Thoracic aorta (tissue), 2 donors: ENCODE measurements around the gene DYNC1H1. TPM values are rescaled to one million over a fixed set of nuclear protein-coding genes. Genes with fewer than 3 reads are reported as not detected.

Experiments
- ATAC-seq: fragments of 150-250 bp; one replicate; pipeline ENCODE4 v1.8.0; 2017; ENCODE audit warnings: low read depth; ENCODE audit not compliant: insufficient number of reproducible peaks, low FRiP score
- DNase-seq: peaks from one replicate; pipeline ENCODE4 v3.0.0-alpha.2; 2020; ENCODE audit warnings: low spot score
- H3K27ac ChIP-seq, 2 donors: fragments of 200-600 bp; sonication (generic); 1 replicate in 1 of 2; 2 replicates in 1 of 2; pipeline ENCODE4 v1.5.1; 2016; ENCODE audit warnings: mild to moderate bottlenecking in 2 of 2, moderate library complexity in 2 of 2
- H3K27me3 ChIP-seq: fragments of 200-600 bp; sonication (generic); replicated peaks from 2 replicates; pipeline ENCODE4 v1.6.0; 2016; ENCODE audit warnings: mild to moderate bottlenecking; ENCODE audit not compliant: insufficient read depth
- H3K36me3 ChIP-seq: fragments of 200-600 bp; sonication (generic); one replicate; pipeline ENCODE4 v1.5.1; 2016
- H3K4me1 ChIP-seq, 2 donors: fragments of 200-600 bp; sonication (generic); 1 replicate in 1 of 2; 2 replicates in 1 of 2; pipeline versions ENCODE4 v1.5.1 to v1.6.0; 2016; ENCODE audit warnings: low read depth in 2 of 2, mild to moderate bottlenecking in 1 of 2; ENCODE audit not compliant: control insufficient read depth in 1 of 2
- H3K4me3 ChIP-seq: fragments of 200-600 bp; sonication (generic); 2 replicates; pipeline ENCODE4 v1.5.1; 2016; ENCODE audit warnings: mild to moderate bottlenecking
- H3K9me3 ChIP-seq: fragments of 200-600 bp; sonication (generic); 2 replicates; pipeline ENCODE4 v1.5.1; 2016
- total RNA-seq, 2 donors: library from RNA; depleted of rRNA; stranded (reverse); fragments of >200 nt; gene quantifications; one replicate each; pipeline versions ENCODE4 v1.1.0 to v1.2.3, GENCODE V29; 2016
- TF ChIP-seq, protein P1 (sequence below): fragments of 200-600 bp; sonication (generic); IDR thresholded peaks from one replicate; pipeline ENCODE4 v1.5.1; 2019; ENCODE audit warnings: antibody characterized with exemption

The DYNC1H1 gene
- total RNA-seq, 2 donors from 2014 or later = 517 to 555 TPM

DNA sequence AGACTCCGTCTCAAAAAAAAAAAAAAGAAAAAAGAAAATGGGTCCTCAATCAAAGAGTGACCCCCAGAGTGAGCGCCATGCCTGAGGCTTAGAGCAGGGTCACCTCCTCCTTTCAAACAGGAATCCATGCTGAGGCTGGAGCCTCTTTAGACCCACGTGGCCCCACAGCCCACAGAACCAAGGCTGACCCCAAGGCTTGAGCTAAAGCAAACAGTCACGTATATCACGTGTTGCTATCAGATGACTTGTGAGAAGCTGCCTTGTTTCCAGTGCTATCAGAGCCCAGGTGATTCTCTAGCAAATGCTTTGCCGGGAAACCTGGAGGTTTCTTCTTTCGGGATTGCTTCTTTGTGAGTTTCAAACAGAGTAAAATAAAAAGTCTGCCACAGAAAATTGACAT is 31.7 kb upstream of the DYNC1H1 start:
- DNase-seq = no peak
- H3K36me3 ChIP-seq = no peaks in the 10 kb centered on the region
- TF ChIP-seq, protein P1, sequence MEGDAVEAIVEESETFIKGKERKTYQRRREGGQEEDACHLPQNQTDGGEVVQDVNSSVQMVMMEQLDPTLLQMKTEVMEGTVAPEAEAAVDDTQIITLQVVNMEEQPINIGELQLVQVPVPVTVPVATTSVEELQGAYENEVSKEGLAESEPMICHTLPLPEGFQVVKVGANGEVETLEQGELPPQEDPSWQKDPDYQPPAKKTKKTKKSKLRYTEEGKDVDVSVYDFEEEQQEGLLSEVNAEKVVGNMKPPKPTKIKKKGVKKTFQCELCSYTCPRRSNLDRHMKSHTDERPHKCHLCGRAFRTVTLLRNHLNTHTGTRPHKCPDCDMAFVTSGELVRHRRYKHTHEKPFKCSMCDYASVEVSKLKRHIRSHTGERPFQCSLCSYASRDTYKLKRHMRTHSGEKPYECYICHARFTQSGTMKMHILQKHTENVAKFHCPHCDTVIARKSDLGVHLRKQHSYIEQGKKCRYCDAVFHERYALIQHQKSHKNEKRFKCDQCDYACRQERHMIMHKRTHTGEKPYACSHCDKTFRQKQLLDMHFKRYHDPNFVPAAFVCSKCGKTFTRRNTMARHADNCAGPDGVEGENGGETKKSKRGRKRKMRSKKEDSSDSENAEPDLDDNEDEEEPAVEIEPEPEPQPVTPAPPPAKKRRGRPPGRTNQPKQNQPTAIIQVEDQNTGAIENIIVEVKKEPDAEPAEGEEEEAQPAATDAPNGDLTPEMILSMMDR = no peak
- no peak overlapping the region for H3K4me3 ChIP-seq
- no peak for ATAC-seq
- peaks cover 0 to 6% of the 10 kb centered on the region in 2 donors for H3K4me1 ChIP-seq
- no peaks in the 10 kb centered on the region for H3K27me3 ChIP-seq
- no peaks in the 10 kb centered on the region for H3K9me3 ChIP-seq
- no peak overlapping the region for H3K27ac ChIP-seq

DNA sequence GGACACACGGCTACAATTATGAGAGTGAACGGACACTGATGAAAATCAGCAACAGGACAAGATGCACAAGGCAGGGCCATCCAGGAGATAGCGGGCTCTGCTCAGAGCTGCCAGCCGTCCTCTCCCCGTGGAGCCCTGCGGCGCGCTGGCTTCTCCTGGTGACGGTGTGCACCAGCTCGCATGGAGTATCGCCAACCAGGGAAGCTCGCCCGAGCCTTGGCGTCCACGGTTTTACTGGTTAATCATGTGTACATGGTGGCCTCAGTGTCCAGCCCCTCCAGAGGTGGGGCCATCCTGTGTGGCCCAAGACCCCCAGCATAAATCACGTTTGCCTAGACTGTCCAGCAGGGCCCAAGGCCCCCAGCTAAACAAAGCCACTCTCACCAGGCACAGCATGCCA is 31.2 kb upstream of the DYNC1H1 start:
- Histone ChIP-seq H3K9me3 (no peaks in the 10 kb centered on the region), H3K27me3 (no peaks in the 10 kb centered on the region), H3K4me1 (peaks cover 0 to 3% of the 10 kb centered on the region in 2 donors), H3K36me3 (no peaks in the 10 kb centered on the region), H3K4me3 (no peak overlapping the region), H3K27ac (no peak overlapping the region)
- no peak for DNase-seq
- ATAC-seq = no peak
- TF ChIP-seq, protein P1 = no peak

DNA sequence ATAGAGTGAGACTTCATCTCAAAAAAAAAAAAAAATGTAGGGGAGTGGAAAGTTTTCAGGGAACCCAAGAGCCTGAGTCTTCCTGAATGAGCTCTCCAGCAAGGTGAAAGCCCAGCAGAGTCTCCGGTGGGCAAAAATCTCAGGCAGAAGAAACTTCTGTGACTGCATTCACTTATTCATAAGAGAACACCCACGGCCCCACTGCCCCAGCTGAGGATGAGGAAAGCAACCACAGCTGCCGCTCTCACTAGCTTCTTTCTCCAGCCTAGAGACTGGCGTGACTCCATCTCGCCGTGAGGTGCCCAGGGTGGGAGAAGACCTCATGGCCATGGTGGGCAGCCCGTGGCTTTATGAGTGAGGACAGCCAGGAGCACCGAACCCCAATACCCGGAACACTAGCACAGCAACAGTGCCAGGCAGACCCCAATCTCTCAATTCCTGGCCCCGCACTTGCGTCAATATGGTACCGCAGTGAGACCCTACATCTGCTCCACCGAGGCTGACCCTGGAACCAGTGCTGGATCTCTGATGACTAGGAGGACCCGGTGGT is 29.7 kb upstream of the DYNC1H1 start:
- ATAC-seq = no peak
- Histone ChIP-seq H3K9me3 (no peaks in the 10 kb centered on the region), H3K4me1 (no peaks in the 10 kb centered on the region), H3K36me3 (no peaks in the 10 kb centered on the region), H3K4me3 (no peak overlapping the region), H3K27ac (no peak overlapping the region), H3K27me3 (no peaks in the 10 kb centered on the region)
- TF ChIP-seq, protein P1 = no peak
- no peak for DNase-seq

DNA sequence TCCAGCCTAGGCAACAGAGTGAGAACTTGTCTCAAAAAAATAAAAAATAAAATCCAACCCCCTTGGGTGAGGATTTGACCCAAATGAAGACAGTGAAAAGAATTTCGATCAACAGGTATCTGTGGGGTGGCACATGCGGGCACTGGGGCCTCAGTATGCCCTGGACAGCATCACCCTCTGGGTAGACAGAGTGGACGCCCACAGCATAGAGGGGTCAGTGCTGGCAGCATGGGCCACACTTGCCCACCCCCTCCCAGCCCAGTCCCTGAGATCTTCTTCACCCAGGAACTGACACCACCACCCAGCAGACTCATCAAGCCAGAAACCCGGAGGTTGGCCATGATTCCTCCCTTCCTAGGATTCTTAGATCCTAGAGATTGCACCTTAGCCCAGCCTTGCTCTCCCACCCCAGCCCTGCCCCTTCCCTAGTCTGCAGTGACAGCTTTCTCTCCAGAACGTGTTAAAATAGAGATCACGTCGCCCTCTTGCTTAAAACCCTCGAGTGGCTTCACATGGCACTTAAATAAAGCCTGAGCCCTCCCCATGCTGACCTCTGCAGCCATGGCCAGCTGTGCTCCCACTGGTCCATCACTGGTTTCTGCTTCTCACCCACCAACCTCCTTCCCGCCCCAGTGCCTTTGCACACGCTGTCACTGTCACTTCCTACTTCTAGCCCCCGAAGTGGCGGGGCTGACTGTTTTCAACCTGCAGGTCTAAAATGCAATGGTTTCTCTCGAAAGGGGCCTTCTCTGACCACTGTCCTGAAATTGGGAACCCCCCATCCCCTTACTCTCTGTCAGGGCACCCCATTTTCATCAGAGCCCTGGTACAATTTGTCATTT is 26.2 kb upstream of the DYNC1H1 start:
- TF ChIP-seq, protein P1 = no peak
- no peaks in the 10 kb centered on the region for H3K4me1 ChIP-seq
- DNase-seq = no peak
- H3K27ac ChIP-seq = no peak overlapping the region
- ATAC-seq = no peak
- no peaks in the 10 kb centered on the region for H3K27me3 ChIP-seq
- H3K9me3 ChIP-seq = no peaks in the 10 kb centered on the region
- no peak overlapping the region for H3K4me3 ChIP-seq
- H3K36me3 ChIP-seq = no peaks in the 10 kb centered on the region

DNA sequence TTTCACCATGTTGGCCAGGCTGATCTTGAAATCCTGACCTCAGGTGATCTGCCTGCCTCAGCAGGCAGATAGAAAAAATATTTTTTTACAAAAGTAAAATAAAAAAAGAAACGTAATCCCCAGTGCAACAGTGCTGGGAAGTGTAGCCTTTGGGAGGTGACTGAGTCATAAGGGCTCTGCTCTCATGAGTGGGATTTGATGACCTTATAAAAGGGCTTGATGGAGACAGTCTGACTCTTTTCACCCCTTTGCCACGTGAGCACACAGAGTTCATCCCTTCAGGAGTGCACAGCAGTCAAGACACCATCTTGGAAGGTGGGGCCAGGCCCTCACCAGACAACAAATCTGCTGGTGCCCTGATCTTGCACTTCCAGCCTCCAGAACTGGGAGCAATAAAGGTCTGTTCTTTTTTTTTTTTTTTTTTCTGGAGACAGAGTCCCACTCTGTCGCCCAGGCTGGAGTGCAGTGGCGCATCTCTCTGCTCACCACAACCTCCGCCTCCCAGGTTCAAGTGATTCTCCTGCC is 24.7 kb upstream of the DYNC1H1 start:
- ATAC-seq = no peak
- H3K4me1 ChIP-seq = no peaks in the 10 kb centered on the region
- TF ChIP-seq, protein P1 = no peak
- H3K36me3 ChIP-seq = no peaks in the 10 kb centered on the region
- H3K9me3 ChIP-seq = no peaks in the 10 kb centered on the region
- H3K4me3 ChIP-seq = no peak overlapping the region
- H3K27me3 ChIP-seq = no peaks in the 10 kb centered on the region
- H3K27ac ChIP-seq = no peak overlapping the region
- no peak for DNase-seq
